Testis (tissue), 3 donors: ENCODE results near the gene KIF9. TPM values are rescaled to one million over a fixed set of nuclear protein-coding genes. Genes with fewer than 3 reads are reported as not detected.
A peak's percentile ranks its signal among the peaks of the same experiment; 100 is the strongest.

Experiments
- DNase-seq: peaks from one replicate; pipeline ENCODE4 v3.0.0-alpha.2; 2019
- H3K27ac ChIP-seq, 2 donors: fragments of 200-600 bp; sonication (generic); one replicate each; pipeline ENCODE4 v1.5.1; 2019
- H3K27me3 ChIP-seq: fragments of 200-600 bp; sonication (generic); one replicate; pipeline ENCODE4 v1.5.1; 2019
- H3K36me3 ChIP-seq: fragments of 200-600 bp; sonication (generic); one replicate; pipeline ENCODE4 v1.5.1; 2017; ENCODE audit warnings: low read depth; ENCODE audit errors: missing control alignments
- H3K4me1 ChIP-seq: fragments of 200-600 bp; sonication (generic); one replicate; pipeline ENCODE4 v1.5.1; 2019
- H3K4me3 ChIP-seq, 2 donors: fragments of 200-600 bp; sonication (generic); one replicate each; pipeline ENCODE4 v1.5.1; 2017 to 2019
- H3K9me3 ChIP-seq: fragments of 200-600 bp; sonication (generic); one replicate; pipeline ENCODE4 v1.5.1; 2017
- CTCF ChIP-seq, 3 experiments: fragments of 450-650 bp in 2 of 3; fragments of 200-600 bp in 1 of 3; sonication (generic) in 1 of 3; IDR thresholded peaks; one replicate each; pipeline ENCODE4 v1.5.1; 2016 to 2019; ENCODE audit warnings: antibody characterized with exemption in 3 of 3, mild to moderate bottlenecking in 2 of 3, moderate library complexity in 1 of 3
- POLR2A ChIP-seq: fragments of 450-650 bp; IDR thresholded peaks from one replicate; pipeline ENCODE4 v1.6.1; 2017; ENCODE audit warnings: antibody characterized with exemption, mild to moderate bottlenecking, moderate library complexity
- WGBS, 2 donors: methylation state at CpG; one replicate each; pipeline ENCODE4 v1.1.5; 2018; 5-methylcytosine and 5-hydroxymethylcytosine counted together
- intact Hi-C: fragments of 100-400 bp; cut with DNase I; formaldehyde crosslinking; loops from one replicate; pipeline ENCODE4 v1.15.1; 2023; ENCODE audit warnings: low total_unique reads
- polyA plus RNA-seq: library from polyadenylated mRNA; stranded (reverse); fragments of 350-450 nt; fragmentation: Illumina TruSeq; extraction: RNeasy Lipid Tissue Mini Kit (QIAGEN cat#74804); gene quantifications from one replicate; pipeline ENCODE4 v1.2.3, GENCODE V29; 2014; ENCODE audit warnings: low read depth, low replicate concordance; ENCODE audit not compliant: insufficient read depth
- total RNA-seq, 2 donors: library from RNA; depleted of rRNA; stranded (reverse); fragments of >200 nt; gene quantifications; one replicate each; pipeline ENCODE4 v1.2.3, GENCODE V29; 2016

The KIF9 gene
- total and polyA plus RNA-seq, 3 donors from 2014 or later: 37.2 to 115 (median 53.0) TPM

DNA sequence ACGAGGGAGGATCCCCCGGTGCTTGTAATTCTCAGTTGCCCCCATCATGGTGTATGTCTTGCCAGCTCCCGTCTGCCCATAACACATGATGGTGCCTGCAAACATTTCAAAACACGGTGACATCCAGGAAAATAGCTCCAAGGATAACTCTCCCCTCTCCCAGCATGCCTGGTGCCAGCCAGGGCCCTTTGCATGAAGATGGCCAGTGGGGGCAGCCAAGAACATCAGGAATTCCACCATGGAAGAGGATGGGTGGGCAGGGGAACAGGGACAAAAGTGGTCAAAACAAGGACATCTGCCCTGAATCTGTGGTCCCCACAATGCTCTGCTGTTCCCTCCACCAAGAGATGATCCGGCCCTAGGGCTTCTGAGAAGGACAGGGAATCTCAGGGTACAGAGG lies 9.0 kb downstream of the KIF9 start:
- Histone ChIP-seq H3K4me1 (no peaks in the 10 kb centered on the region), H3K36me3 (no peaks in the 10 kb centered on the region), H3K9me3 (no peaks in the 10 kb centered on the region), H3K27ac (no peak overlapping the region), H3K4me3 (no peak overlapping the region), H3K27me3 (no peaks in the 10 kb centered on the region)
- TF ChIP-seq CTCF (IDR thresholded peaks at IDR 0.05) (no peak), POLR2A (no peak)
- no peak for DNase-seq
- WGBS, 2 donors: 87 to 96% methylated on average over 5 of the region's 5 CpGs
- intact Hi-C loops: no loop called here

- no peaks in the 10 kb centered on the region for H3K36me3 ChIP-seq
Observed at GRCh38 chr3:47270526-47270925, 12.1 kb downstream of the KIF9 start.

GRCh38 chr3:47267490-47267824 lies 15.1 kb downstream of the KIF9 start:
- TF ChIP-seq POLR2A (no peak), CTCF (IDR thresholded peaks at IDR 0.05) (no peak)
- DNase-seq: no peak
- Histone ChIP-seq H3K27ac (no peak overlapping the region), H3K27me3 (no peaks in the 10 kb centered on the region), H3K4me1 (no peaks in the 10 kb centered on the region), H3K9me3 (no peaks in the 10 kb centered on the region), H3K36me3 (no peaks in the 10 kb centered on the region), H3K4me3 (no peak overlapping the region)
- intact Hi-C loops: no loop called here

More at GRCh38 chr3:47270526-47270925, 12.1 kb downstream of the KIF9 start:
- H3K27me3 ChIP-seq: no peaks in the 10 kb centered on the region
- H3K27ac ChIP-seq: no peak overlapping the region
- WGBS, 2 donors: 93 to 97% methylated on average over 4 of the region's 4 CpGs
- H3K4me1 ChIP-seq: no peaks in the 10 kb centered on the region
- TF ChIP-seq CTCF (IDR thresholded peaks at IDR 0.05) (no peak), POLR2A (no peak)
- H3K4me3 ChIP-seq: no peak overlapping the region
- no peak for DNase-seq
- intact Hi-C loops: no loop called here
- H3K9me3 ChIP-seq: no peaks in the 10 kb centered on the region

GRCh38 chr3:47266709-47267489 lies 15.7 kb downstream of the KIF9 start:
- Histone ChIP-seq H3K27me3 (no peaks in the 10 kb centered on the region), H3K36me3 (no peaks in the 10 kb centered on the region), H3K4me1 (no peaks in the 10 kb centered on the region), H3K4me3 (no peak overlapping the region), H3K9me3 (no peaks in the 10 kb centered on the region), H3K27ac (no peak overlapping the region)
- peak; percentile 47 for DNase-seq
- TF ChIP-seq CTCF (IDR thresholded peaks at IDR 0.05) (no peak), POLR2A (no peak)
- intact Hi-C loops: no loop called here
- 70 to 74% methylated on average over 11 of the region's 11 CpGs for WGBS, 2 donors
